Measurements from ENCODE around the gene ELOA. TPM values are rescaled to one million over a fixed set of nuclear protein-coding genes. Genes with fewer than 3 reads are reported as not detected.
"Not testable (repeated sequence)": the region's sequence is repeated elsewhere in the genome, so short reads cannot be mapped to it uniquely, and the experiment has no call there.

The ELOA gene
- total RNA-seq, 3 donors from 2014 or later: 61.9 to 69.8 (median 67.1) TPM

DNA sequence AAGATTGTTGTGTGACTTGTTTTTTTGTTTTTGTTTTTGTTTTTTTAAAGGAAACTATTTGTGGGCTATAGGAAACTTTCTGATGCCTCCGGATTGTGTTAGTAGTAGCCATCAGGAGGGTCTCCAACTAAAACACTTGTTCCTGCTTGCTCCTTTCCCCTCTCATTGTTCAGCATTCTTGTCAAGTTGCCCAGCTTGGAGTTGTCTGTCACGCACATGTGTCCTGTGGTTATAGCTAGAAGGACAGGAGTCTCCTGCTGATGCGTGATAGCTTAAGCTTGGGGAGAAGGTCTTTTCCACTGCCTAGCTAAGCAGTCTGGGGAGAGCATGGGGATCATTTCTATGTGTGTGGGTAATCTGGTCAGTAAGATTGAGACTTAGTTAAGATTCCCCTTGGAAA, 44.4 kb downstream of the ELOA start:
- Mint-ChIP-seq H3K9me3 (no peaks in the 10 kb centered on the region), H3K4me1 (ENCODE audit: low read depth) (peaks cover 19% of the 10 kb centered on the region), H3K27me3 (ENCODE audit: low read depth) (no peaks in the 10 kb centered on the region), H3K36me3 (ENCODE audit: insufficient read depth) (peaks cover 28% of the 10 kb centered on the region), H3K4me3 (no peak overlapping the region)
- no peak for ATAC-seq
- no peak for DNase-seq

DNA sequence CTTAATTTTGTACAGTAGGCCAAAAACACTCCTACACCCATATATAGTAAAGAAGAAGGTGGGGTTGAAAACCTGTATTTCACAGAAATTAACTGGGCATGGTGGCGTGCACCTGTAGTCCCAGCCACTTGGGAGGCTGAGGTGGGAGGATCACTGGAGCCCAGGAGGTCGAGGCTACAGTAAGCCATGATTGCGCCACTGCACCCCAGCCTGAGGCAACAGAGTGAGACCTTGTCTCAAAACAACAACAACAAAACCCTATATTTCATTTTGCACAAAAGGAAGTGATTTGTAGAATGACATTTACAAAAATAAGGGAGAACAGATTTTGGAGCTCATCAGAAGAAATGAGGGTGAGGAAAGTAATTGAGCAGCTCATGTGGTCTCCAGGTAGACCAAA, 45.4 kb downstream of the ELOA start:
- Mint-ChIP-seq H3K27me3 (ENCODE audit: low read depth) (no peaks in the 10 kb centered on the region), H3K9me3 (no peaks in the 10 kb centered on the region), H3K4me1 (ENCODE audit: low read depth) (peaks cover 22% of the 10 kb centered on the region), H3K4me3 (no peak overlapping the region), H3K36me3 (ENCODE audit: insufficient read depth) (peaks cover 28% of the 10 kb centered on the region)
- DNase-seq: no peak
- no peak for ATAC-seq

DNA sequence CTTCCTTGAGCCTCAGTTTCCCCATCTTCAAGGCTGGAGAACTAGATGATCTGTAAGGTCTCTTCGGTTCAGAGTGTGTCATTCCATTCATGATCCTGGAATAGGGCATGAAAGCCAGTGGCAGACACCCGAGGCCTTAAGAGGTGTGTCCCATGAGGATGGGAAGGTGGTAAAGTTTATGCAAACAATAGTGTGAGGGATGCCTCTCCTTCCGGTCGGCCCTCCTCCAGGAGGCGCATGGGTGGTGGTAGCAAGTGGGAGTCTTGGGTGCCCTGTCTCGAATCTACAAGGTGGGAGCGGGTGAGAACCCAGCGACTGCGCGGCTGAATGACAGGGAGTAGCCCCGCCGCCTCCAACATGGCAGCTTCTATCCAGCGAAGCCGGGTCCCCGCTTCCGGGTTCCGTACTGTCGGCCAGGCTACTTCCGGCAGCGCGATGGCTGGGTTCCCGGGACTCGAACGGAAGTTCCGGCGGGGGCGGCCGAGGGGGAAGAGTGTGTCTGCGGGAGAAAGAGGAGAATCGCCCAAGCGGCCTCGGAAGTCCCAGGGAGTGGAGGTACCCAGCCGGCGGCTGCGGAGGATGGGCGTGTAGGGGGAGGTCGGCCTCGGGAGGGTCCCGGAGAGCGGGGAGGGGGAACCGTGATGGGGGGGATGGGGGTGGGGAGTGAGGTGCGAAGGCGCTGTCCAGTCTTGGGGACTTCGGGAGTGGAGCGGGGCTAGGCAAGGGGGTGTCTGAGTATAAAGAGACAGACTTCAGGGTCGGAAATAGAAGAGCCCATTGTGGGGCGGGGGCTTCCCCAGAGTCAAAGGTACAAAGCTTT, 47.6 kb downstream of the ELOA start, which contains the start of gene LYPLA2:
TSS of gene LYPLA2 (plus strand) at position 450 of the 820 bp plus-strand sequence. CDS start 1,538 bp downstream, outside the sequence.
- no peaks in the 10 kb centered on the region for H3K9me3 Mint-ChIP-seq
- peaks cover 20% of the 10 kb centered on the region for H3K36me3 Mint-ChIP-seq (ENCODE audit: insufficient read depth)
- ATAC-seq: peak; percentile 96
- DNase-seq: peak; percentile 76
- peak within 1 kb of the TSS; percentile 96 for H3K4me3 Mint-ChIP-seq
- H3K4me1 Mint-ChIP-seq (ENCODE audit: low read depth): peaks cover 22% of the 10 kb centered on the region
- H3K27me3 Mint-ChIP-seq (ENCODE audit: low read depth): no peaks in the 10 kb centered on the region

DNA sequence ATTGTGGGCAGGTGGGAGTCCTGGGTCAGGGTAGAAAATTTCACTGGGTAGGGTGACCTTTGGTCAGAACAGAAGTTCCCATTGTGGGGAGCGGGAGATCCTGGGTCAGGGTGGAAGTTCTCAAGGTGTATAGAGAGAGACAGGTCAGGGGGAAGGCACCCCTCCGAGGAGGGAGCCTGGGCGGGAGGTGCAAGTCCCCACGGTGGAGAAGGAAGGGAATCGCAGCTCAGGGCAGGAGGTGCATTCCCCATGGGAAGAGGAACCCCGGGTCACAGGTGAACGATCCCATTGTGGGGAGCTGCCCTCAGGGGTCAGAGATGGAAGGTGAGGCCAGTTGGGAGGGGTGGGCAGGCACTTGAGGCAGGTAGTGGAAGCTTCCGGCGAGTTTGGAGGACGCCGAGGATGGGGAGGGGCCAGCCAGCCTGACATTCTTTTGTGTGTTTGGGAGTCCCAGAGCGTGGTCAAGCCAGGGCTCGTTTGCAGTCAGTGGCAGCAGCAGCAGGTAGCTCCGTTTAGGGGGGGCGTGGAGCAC, 48.3 kb downstream of the ELOA start:
- Mint-ChIP-seq H3K4me3 (peak overlapping the region; percentile 96), H3K27me3 (ENCODE audit: low read depth) (no peaks in the 10 kb centered on the region), H3K36me3 (ENCODE audit: insufficient read depth) (peaks cover 16% of the 10 kb centered on the region), H3K9me3 (no peaks in the 10 kb centered on the region), H3K4me1 (ENCODE audit: low read depth) (peaks cover 22% of the 10 kb centered on the region)
- DNase-seq: no peak
- peak; percentile 32 to 41 for ATAC-seq

DNA sequence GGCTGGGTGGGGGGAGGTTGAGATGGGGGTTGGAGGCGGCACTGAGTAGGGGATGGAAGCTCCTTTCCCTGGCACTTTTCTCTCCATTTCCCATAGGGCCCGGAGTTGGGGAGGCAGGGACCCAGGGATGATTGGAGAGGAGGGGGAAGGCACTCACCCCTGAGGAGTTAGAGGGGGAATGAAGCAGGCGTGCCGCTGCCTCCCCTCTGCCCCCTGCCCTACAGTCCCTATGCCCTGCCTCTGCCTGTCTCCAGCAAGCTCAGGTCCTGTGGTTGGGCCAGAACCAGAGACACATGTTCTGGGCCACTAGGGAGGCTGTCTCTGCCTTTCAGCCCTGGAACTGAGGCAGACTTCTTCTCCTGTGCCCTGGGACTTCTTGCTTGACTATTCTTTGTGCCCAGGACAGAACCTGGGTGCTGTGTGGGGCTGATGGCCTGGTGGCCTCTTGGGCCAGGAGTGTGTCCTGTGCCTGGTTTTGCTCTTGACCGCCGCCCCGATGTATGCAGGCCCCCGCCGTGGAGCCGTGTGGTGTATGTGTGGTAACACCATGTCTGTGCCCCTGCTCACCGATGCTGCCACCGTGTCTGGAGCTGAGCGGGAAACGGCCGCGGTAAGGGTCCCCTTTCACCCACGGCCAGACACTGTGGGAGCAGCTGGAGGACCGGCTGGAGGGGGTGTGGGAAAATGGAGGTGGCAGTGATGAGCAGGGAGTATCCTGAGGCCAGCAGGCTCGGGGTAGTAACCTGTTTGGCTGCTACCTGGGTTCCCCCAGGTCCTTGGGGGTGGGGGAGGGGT, 49.1 kb downstream of the ELOA start:
- DNase-seq (no peak), ATAC-seq (no peak)
- Mint-ChIP-seq H3K4me1 (ENCODE audit: low read depth) (peaks cover 22% of the 10 kb centered on the region), H3K4me3 (peak overlapping the region; percentile 96), H3K27me3 (ENCODE audit: low read depth) (no peaks in the 10 kb centered on the region), H3K9me3 (no peaks in the 10 kb centered on the region), H3K36me3 (ENCODE audit: insufficient read depth) (peaks cover 12% of the 10 kb centered on the region)

DNA sequence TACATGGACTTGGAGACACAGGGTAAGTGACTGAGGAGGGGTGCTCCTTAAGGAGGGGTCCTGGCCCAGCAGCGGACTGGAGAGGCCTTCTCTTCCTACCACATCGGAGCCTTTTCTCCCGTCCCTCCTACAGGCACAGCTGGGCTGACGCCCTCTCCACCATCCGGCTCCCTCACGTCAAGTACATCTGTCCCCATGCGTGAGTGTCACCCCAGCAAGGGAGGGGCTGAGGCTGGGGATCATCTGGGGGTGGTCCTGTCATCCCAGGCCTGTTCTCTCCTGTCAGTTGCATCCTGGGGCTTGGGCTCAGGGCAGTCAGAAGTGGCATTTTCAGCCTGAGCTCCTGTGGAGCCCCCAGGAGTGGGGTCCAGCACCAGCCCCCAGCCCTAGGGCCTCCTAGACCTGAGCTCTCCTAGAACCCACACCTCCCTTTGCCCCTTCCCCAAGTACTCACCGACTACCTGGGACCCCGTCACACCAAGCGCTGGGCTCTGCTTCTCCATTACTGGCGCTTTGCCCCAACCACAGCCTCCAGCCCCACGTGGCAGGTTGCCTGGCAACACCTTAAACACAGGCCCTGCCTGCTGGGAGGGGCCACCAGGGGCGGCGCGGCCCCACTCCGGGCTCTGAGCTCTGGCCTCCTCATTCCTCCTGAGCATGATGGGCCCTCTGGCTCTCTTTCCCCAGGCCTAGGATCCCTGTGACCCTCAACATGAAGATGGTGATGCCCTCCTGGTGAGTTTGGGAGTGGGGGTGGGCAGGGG, 49.9 kb downstream of the ELOA start:
- DNase-seq (no peak), ATAC-seq (no peak)
- Mint-ChIP-seq H3K4me3 (peak overlapping the region; percentile 31), H3K4me1 (ENCODE audit: low read depth) (peaks cover 22% of the 10 kb centered on the region), H3K36me3 (ENCODE audit: insufficient read depth) (peaks cover 4% of the 10 kb centered on the region), H3K9me3 (no peaks in the 10 kb centered on the region), H3K27me3 (ENCODE audit: low read depth) (no peaks in the 10 kb centered on the region)

DNA sequence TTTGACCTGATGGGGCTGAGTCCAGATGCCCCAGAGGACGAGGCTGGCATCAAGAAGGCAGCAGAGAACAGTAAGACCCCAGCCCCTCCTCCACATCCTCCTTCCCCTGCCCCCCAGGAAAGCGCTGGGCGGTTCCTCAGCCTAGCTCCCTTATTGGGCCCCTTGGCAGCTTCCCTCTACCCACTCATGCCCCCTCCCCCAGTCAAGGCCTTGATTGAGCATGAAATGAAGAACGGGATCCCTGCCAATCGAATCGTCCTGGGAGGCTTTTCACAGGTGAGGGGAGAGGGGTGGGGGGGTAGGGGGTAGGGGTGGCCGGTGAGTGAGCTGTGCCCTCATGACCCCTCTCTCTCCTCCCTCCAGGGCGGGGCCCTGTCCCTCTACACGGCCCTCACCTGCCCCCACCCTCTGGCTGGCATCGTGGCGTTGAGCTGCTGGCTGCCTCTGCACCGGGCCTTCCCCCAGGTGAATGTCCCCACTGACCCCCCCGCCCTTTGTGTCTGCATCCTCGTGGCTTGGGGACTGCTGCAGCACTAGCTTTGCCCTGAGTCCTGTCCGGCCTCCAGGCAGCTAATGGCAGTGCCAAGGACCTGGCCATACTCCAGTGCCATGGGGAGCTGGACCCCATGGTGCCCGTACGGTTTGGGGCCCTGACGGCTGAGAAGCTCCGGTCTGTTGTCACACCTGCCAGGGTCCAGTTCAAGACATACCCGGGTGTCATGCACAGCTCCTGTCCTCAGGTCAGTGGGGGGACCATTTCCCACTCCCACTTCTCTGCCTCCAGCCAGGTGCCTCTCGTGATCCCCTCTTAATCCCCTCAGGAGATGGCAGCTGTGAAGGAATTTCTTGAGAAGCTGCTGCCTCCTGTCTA, 50.8 kb downstream of the ELOA start:
- H3K27me3 Mint-ChIP-seq (ENCODE audit: low read depth): no peaks in the 10 kb centered on the region

DNA sequence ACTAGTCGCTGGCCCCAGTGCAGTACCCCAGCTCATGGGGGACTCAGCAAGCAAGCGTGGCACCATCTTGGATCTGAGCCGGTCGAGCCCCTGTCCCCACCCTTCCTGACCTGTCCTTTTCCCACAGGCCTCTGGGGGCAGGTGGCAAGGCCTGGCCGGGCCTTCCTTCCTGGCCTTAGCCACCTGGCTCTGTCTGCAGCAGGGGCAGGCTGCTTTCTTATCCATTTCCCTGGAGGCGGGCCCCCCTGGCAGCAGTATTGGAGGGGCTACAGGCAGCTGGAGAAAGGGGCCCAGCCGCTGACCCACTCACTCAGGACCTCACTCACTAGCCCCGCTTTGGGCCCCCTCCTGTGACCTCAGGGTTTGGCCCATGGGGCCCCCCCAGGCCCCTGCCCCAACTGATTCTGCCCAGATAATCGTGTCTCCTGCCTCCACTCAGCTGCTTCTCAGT, 51.5 kb downstream of the ELOA start:
- H3K4me1 Mint-ChIP-seq (ENCODE audit: low read depth): peaks cover 31% of the 10 kb centered on the region
- H3K27me3 Mint-ChIP-seq (ENCODE audit: low read depth); H3K9me3 Mint-ChIP-seq; DNase-seq; H3K36me3 Mint-ChIP-seq (ENCODE audit: insufficient read depth); ATAC-seq; H3K4me3 Mint-ChIP-seq: not testable (repeated sequence)

More for the DNA sequence above, 50.8 kb downstream of the ELOA start:
- peaks cover 25% of the 10 kb centered on the region for H3K4me1 Mint-ChIP-seq (ENCODE audit: low read depth)
- no peak overlapping the region for H3K4me3 Mint-ChIP-seq
- DNase-seq (no peak), ATAC-seq (no peak)
- H3K9me3 Mint-ChIP-seq: no peaks in the 10 kb centered on the region
- H3K36me3 Mint-ChIP-seq (ENCODE audit: insufficient read depth): peaks cover 4% of the 10 kb centered on the region

DNA sequence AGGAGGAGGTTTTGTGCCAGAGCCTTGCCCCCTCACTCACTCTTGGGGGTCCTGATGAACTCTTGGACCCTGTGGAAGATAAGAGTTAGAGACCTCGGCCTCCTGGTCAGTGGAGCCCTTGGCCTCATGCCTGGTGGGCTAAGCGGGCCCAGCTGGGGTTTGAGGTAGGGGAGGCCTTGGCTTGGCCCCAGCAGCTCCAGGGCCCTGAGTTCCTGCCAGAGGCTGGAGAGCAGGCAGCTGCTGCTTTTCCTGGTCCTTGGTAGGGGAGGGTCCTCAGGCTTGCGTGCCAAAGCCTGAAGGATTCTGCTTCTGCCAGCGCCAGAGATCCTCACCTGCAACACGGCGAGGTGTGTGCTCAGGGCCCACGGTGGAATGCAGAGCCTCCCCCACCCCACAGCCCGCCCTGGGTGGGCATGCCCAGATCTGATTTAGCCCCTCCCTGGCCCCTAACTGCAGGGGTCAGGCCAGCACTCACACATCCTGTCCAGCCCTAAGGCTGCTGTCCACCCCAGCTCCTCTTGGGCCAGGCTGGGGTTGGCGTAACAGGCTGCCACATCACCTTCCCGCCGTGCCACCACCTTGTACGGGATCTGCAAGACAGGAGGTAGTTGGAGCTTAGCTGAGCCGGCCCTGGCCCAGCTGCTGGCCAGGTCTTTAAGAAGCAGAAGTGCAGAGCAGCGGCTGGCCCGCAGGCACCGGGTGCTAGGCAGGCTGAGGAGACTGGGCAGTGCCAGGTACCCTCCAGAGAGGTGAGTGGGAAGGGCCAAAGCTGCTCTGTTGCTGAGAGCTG, 52.6 kb downstream of the ELOA start:
- no peaks in the 10 kb centered on the region for H3K9me3 Mint-ChIP-seq
- H3K36me3 Mint-ChIP-seq (ENCODE audit: insufficient read depth): peaks cover 4% of the 10 kb centered on the region
- DNase-seq (no peak), ATAC-seq (no peak)
- H3K4me1 Mint-ChIP-seq (ENCODE audit: low read depth): peaks cover 24% of the 10 kb centered on the region
- H3K4me3 Mint-ChIP-seq: no peak overlapping the region
- H3K27me3 Mint-ChIP-seq (ENCODE audit: low read depth): no peaks in the 10 kb centered on the region

DNA sequence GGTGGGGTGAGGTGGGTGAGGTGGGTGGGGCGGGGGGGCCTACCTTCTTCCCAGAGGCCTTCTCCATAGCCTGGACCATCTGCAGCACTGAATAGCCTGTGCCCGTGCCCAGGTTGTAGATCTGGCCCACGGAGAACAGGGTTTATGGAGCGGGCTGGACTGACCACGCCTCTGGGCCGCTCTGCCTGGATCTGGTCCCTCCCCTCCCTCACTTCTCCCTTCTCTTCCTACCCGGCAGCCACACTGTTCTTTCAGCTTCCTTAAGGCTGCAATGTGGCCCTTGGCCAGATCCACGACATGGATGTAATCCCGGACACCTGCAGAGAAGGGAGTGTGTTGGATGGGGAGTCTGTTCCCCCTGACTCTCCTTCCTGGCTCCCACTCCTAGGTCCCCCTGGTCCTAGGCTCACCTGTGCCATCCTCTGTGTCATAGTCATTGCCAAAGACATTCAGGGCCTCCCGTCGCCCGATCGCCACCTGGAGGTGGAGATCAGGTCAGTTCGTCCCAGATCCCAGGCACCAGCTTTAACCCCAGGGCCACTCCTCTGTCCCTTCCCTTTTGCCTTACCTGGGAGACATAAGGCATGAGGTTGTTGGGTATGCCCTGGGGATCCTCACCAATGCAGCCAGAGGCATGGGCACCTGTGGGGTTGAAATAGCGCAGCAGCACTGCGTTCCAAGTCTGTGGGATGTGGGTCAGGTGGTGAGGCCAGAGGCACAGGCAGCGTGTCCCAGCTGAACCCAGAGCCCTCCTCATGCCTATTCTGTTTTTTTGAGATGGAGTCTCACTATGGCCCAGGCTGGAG, 53.4 kb downstream of the ELOA start:
- no peak for DNase-seq
- Mint-ChIP-seq H3K27me3 (ENCODE audit: low read depth) (no peaks in the 10 kb centered on the region), H3K4me3 (no peak overlapping the region), H3K9me3 (no peaks in the 10 kb centered on the region), H3K36me3 (ENCODE audit: insufficient read depth) (peaks cover 4% of the 10 kb centered on the region), H3K4me1 (ENCODE audit: low read depth) (peaks cover 23% of the 10 kb centered on the region)
- ATAC-seq: no peak

DNA sequence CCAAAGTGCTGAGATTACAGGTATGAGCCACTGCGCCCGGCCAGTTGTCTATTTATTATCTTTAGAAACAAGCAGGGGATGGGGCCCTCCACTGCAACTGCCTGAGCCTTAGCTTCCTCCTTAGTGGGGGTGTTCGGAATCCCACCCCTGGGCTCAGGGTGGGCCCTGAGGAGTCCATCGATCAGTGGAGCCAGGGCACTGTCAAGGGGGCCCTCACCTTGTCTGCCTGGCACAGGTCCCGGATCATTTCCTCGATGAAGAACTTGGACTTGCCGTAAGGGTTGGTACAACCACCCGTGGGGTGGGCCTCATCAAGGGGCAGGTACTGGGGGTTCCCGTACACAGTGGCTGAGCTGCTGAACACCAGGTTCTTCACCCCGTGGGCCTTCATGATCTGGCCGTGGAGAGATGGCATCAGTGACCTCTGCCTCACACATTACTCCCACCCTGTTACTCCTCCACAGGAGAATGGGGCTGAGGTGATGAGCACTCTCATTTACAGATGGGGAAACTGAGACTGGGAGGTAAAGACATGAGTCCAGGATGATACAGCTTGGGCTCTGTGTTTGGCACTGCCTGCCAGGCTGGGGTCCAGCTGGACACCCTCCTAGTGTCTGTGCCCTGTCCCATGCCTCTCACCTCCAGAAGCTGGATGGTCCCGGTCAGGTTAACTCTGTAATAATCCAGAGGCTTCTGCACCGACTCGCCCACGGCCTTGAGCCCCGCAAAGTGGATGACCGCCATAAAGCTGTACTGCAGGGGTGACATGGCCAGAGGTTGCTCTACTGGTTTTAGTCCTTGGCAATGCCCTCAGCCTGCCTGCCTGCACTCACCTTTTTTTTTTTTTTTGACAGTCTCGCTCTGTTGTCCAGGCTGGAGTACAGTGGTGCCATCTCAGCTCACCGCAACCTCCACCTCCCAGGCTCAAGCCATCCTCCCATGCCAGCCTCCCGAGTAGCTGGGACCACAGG, 54.5 kb downstream of the ELOA start:
- ATAC-seq: no peak
- Mint-ChIP-seq H3K4me1 (ENCODE audit: low read depth) (peaks cover 19% of the 10 kb centered on the region), H3K36me3 (ENCODE audit: insufficient read depth) (peaks cover 4% of the 10 kb centered on the region), H3K9me3 (no peaks in the 10 kb centered on the region), H3K4me3 (no peak overlapping the region), H3K27me3 (ENCODE audit: low read depth) (no peaks in the 10 kb centered on the region)
- no peak for DNase-seq
